ENCODE data around the gene KCNJ11.

Gene KCNJ11

GRCh38 chr11:17391493-17392355 is 3.3 kb upstream of the KCNJ11 start:
- DNase-seq (ENCODE audit: low read depth): no peak

GRCh38 chr11:17389957-17390649 is 1.6 kb upstream of the KCNJ11 start:
- DNase-seq (ENCODE audit: low read depth): no peak

GRCh38 chr11:17389211-17389956 is 925 bp upstream of the KCNJ11 start:
- DNase-seq (ENCODE audit: low read depth): no peak

DNA sequence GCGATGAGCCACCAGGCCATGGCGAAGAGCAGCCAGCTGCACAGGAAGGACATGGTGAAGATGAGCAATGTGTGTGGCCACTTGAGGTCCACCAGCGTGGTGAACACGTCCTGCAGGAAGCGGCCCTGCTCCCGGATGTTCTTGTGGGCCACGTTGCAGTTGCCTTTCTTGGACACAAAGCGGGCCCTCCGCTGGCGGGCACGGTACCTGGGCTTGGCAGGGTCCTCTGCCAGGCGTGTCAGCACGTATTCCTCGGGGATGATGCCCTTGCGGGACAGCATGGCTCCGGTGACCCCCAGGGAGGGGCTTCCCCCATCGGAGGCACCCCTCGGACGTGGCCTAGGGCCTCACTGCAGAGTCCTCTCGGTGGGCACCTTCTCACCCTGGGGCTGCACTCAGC is 648 bp downstream of the KCNJ11 start:
- DNase-seq (ENCODE audit: low read depth): no peak

GRCh38 chr11:17387254-17387653 is 1.2 kb downstream of the KCNJ11 start:
- DNase-seq (ENCODE audit: low read depth): no peak

DNA sequence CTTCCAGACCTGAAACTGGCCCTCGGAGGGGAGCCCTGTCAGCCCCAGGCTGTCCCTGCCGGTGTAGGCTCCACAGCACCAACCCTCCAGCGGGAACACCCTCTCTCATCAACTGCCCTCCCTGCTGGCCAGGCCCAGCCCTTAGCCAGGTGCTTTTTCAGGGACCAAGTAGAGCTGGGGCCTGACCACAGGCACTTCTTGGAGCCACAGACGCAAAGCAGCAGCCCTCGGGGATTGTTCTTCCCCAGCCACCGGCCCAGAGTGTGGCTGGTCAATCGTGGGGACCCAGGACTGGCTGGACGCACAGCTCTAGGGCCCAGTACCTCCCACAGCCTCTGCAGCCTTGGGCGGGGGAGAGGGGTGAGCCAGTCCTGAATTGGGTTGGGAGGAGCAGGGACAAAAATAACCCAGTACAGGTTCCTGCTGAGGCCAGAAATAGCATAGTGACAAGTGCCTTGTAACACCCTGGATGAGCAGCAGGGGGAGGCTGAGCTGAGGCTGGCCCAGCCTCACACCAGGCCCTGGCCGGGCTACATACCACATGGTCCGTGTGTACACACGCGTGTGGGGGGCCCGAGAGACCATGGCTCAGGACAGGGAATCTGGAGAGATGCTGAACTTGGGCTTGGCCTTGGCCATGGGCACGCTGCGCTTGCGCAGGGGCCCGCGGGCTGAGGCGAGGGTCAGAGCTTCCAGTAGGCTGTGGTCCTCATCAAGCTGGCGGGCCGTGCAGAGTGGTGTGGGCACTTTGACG is 2.0 kb downstream of the KCNJ11 start:
- DNase-seq (ENCODE audit: low read depth): no peak

DNA sequence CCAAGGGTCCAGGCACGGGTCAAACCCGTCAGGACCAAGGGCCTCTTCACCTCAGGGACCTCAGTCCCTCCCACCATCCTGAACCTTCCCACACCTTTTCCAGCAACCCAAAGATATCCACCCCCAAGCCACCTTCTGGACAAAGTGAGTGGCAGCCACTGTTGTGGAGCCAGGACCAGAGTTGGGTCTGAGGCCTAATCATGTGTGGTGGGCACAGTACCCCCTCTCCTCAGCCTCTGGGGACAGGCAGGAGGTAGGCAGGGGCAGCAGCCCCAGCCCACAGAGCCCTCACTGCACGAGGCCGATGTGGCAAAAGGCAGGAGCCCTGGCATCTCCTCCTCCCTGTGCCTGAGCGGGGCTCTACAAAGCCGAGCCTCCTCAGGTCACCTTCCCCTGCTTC is 2.5 kb downstream of the KCNJ11 start:
- DNase-seq (ENCODE audit: low read depth): no peak

- DNase-seq (ENCODE audit: low read depth): no peak
These were observed 3.0 kb downstream of the KCNJ11 start for GRCh38 chr11:17385492-17385891.

DNA sequence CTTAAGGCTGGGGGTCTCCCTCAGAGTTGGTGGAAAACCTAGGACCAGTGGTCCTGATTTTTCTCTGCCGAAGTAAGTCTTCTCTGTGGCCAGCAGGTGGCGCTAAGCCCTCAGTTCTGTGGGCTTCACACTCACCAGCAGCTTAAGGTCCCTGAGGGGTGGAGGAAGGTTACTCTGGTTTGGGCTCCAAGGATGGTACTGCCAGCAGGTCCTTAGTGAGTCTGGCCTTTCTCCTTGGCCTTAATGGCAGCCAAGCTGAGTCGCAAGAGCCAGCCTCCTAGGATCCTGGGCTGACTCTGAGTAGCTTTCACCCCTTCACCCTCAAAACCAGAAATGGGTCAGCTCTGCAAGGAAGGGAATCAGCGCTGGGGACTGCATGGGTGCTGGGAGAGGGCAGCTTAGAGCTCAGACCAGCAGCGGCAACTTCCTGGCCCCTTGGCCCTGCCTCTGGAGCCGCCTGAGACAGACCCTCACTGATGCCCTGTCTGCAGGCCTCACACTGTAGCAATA is 4.4 kb downstream of the KCNJ11 start:
- peak; percentile 48 for DNase-seq (ENCODE audit: low read depth)

GRCh38 chr11:17383461-17383860 is 5.0 kb downstream of the KCNJ11 start:
- DNase-seq (ENCODE audit: low read depth): no peak

DNA sequence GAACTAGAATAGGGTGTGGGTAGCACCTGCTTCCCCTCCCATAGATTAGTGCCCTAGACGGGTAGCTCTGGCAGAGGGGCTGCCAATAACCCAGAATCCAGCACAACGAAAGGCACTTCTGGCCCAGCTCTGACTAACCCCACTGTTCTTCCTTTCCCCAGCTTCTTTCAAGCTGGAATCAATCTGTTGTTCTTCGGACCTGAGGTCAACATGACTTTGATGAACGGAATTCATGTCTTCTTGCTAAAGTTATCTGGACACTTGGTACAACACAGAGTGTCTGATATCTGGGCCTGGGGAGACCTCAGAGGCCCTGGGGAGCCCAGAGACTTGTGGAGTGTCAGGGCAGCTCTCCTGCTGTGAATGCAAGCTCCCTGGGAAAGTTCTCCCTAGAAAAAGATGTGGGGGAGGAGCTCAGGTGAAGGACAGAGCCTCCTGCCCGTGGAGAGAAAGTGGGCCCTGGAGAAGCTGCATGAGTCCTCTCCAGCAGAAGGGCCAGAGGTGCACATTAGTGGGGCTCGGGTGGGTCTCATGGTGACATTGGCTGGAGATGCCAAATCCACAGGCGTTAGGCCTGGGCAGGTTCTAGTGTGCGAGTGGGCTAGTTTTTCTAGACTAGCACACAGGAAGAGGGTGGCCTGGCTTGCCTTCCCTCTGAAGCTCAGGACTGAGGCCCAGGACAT is 6.3 kb downstream of the KCNJ11 start:
- no peak for DNase-seq (ENCODE audit: low read depth)

- DNase-seq (ENCODE audit: low read depth): no peak
These were observed 7.3 kb downstream of the KCNJ11 start for GRCh38 chr11:17381156-17381555.

GRCh38 chr11:17379383-17380180 is 8.9 kb downstream of the KCNJ11 start:
- no peak for DNase-seq (ENCODE audit: low read depth)

DNA sequence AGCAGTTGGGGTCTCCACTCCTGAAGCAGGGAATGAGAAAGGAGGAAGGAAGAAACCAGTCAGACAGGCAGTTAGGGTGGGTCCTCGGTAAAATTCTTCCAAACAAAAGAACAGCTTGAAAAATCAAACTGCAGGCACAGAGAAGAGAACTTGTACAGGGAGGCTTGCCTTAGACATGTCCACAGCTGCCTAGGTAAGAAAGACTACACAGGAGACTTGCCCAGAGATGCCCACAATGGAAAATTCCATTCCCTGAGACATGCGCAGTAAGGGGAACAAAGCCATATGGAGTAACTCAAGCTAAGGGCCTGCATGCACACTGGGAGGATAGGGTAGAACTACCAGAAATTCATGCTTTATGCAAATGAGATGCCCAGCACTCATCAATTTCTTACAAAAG is 9.8 kb downstream of the KCNJ11 start:
- no peak for DNase-seq (ENCODE audit: low read depth)

- DNase-seq (ENCODE audit: low read depth): no peak
These were observed 12.0 kb downstream of the KCNJ11 start for GRCh38 chr11:17376493-17376892.

GRCh38 chr11:17375547-17375946 is 12.9 kb downstream of the KCNJ11 start:
- no peak for DNase-seq (ENCODE audit: low read depth)

- no peak for DNase-seq (ENCODE audit: low read depth)
These were observed 16.8 kb downstream of the KCNJ11 start for GRCh38 chr11:17371614-17372013.

DNA sequence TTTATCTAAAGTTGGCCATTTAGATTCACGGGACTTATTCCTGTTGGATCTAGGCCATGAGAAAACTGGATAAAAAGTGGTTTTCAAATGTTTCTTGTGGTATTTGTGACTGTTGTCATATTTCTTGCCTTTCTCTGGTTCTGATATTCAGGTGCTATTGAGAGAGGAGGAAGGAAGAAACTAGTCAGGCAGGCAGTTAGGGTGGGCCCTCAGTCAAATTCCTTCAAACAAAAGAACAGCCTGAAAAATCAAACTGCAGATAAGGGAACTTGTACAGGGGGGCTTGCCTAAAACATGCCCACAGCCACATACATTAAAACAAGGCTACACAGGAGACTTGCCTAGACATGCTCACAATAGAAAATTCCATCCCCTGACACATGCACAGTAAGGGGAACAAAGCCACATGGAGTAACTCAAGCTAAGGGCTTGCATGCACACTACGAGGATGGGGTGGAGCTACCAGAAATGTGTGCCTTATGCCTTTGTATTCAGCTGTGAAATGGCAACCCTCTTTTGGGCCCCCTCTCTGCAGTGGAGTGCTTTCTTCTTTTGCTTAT is 18.7 kb downstream of the KCNJ11 start:
- DNase-seq (ENCODE audit: low read depth): no peak

DNA sequence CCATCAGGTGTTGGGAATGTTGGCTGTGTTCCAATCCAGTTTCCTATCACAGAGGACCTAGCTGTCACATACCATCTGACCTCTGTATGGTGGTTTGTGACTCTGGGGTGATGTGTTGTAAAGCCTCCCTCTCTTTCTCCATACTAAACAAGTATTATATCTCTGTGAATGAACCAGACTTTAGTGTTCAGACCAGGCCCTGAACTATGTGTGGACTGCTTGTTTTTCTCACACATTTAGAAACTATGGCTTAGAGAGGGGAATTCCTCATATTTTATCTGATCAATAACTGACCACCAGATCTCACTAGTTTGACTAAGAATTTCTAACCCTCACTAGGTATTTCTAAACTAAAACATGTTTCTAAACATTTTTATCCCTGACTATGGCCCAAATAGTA is 19.4 kb downstream of the KCNJ11 start:
- DNase-seq (ENCODE audit: low read depth): no peak

DNA sequence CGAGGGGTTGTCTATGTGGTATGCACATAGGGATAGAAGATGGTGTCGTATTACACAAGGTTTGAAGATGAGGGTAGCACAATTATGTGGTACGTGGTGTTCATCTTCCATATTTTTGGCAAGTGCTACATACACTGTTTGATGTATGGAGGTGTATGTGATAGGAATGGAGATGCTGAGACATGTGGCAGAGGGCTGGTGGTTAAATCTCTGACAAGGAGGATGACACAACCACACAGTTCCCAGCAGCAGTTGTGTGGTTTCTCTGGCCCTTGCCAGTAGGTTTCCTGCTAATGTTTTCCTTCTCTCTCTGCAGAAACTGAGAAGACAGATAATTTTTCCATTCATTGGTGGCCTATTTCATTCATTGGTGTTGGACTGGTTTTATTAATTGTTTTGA is 19.9 kb downstream of the KCNJ11 start:
- no peak for DNase-seq (ENCODE audit: low read depth)
